Stomach (tissue), 9 donors: Measurements from ENCODE around the gene KCNAB2. TPM values are rescaled to one million over a fixed set of nuclear protein-coding genes. Genes with fewer than 3 reads are reported as not detected.

Source experiments
- DNase-seq, 2 donors: peaks; one replicate each; pipeline versions ENCODE4 v3.0.0 to v3.0.0-alpha.2; 2013 to 2019
- H3K27ac ChIP-seq, 5 donors: fragments of 200-600 bp in 4 of 5; sonication (generic) in 4 of 5; one replicate each; pipeline ENCODE4 v1.5.1; 2013 to 2019; ENCODE audit warnings: mild to moderate bottlenecking in 1 of 5, moderate library complexity in 1 of 5
- H3K27me3 ChIP-seq, 3 donors: fragments of 200-600 bp; sonication (generic); one replicate each; pipeline ENCODE4 v1.5.1; 2017 to 2019; ENCODE audit warnings: mixed run types in 1 of 3
- H3K36me3 ChIP-seq, 4 donors: fragments of 200-600 bp; sonication (generic); 1 replicate in 3 of 4; 2 replicates in 1 of 4; pipeline ENCODE4 v1.5.1; 2016 to 2019
- H3K4me1 ChIP-seq, 4 donors: fragments of 200-600 bp; sonication (generic); one replicate each; pipeline ENCODE4 v1.5.1; 2016 to 2019
- H3K4me3 ChIP-seq, 4 donors: fragments of 200-600 bp; sonication (generic) in 3 of 4; one replicate each; pipeline ENCODE4 v1.5.1; 2016 to 2019; ENCODE audit warnings: mild to moderate bottlenecking in 1 of 4
- H3K9me3 ChIP-seq, 4 donors: fragments of 200-600 bp; sonication (generic); one replicate each; pipeline ENCODE4 v1.5.1; 2016 to 2019
- CTCF ChIP-seq, 7 experiments: fragments of 450-650 bp in 4 of 7; fragments of 200-600 bp in 3 of 7; sonication (generic) in 3 of 7; IDR thresholded peaks; one replicate each; pipeline ENCODE4 v1.5.1; 2016 to 2019; ENCODE audit warnings: antibody characterized with exemption in 7 of 7, control low read depth in 2 of 7, mild to moderate bottlenecking in 1 of 7
- EP300 ChIP-seq: sonication (generic); formaldehyde crosslinking; IDR thresholded peaks from one replicate; pipeline ENCODE4 v1.6.1; 2017; ENCODE audit warnings: antibody characterized with exemption
- POLR2A ChIP-seq, 4 donors: fragments of 450-650 bp; IDR thresholded peaks; one replicate each; pipeline ENCODE4 v1.6.1; 2016; ENCODE audit warnings: antibody characterized with exemption in 4 of 4, control low read depth in 2 of 4, mild to moderate bottlenecking in 1 of 4, moderate library complexity in 1 of 4
- POLR2AphosphoS5 ChIP-seq, 3 donors: sonication (generic); formaldehyde crosslinking; IDR thresholded peaks; one replicate each; pipeline ENCODE4 v1.6.1; 2016; ENCODE audit warnings: antibody characterized with exemption in 3 of 3
- WGBS, 5 donors: extraction: QIAGEN DNeasy Blood & Tissue Kit in 3 of 5; methylation state at CpG; one replicate each; pipeline versions ENCODE4 v1.1.5 to v1.1.7; 2013 to 2018; 5-methylcytosine and 5-hydroxymethylcytosine counted together
- intact Hi-C: fragments of 100-400 bp; cut with DNase I; formaldehyde crosslinking; loops from one replicate; pipeline ENCODE4 v1.15.1; 2023; ENCODE audit warnings: low total_unique reads
- polyA plus RNA-seq, 3 donors: library from polyadenylated mRNA; stranded (reverse); fragments of 200-250 nt; gene quantifications; one replicate each; pipeline ENCODE4 v1.2.3, GENCODE V29; 2013
- total RNA-seq, 5 donors: library from RNA; depleted of rRNA; stranded (reverse); fragments of >200 nt; gene quantifications; one replicate each; pipeline versions ENCODE4 v1.1.0 to v1.2.3, GENCODE V29; 2014 to 2016
- donor health status: healthy with polysubstance abuse.
- donor health status: Bipolar disorder and iron deficiency.
- donor health status: healthy.

Gene KCNAB2
- total and polyA plus RNA-seq, 8 donors: 0.29 to 39.1 (median 3.3) TPM

- Histone ChIP-seq H3K4me1 (no peaks in the 10 kb centered on the region), H3K36me3 (peaks cover 0 to 4% (median 0%) of the 10 kb centered on the region in 4 donors), H3K27ac (no peak overlapping the region), H3K4me3 (no peak overlapping the region), H3K27me3 (peaks cover 0 to 21% (median 0%) of the 10 kb centered on the region in 3 donors), H3K9me3 (no peaks in the 10 kb centered on the region)
- DNase-seq: no peak
- TF ChIP-seq POLR2AphosphoS5 (IDR thresholded peaks at IDR 0.05): no peak
- no peak for TF ChIP-seq CTCF (IDR thresholded peaks at IDR 0.05)
- TF ChIP-seq POLR2A (IDR thresholded peaks at IDR 0.05): no peak
- TF ChIP-seq EP300: no peak
- intact Hi-C loops: no loop called here
- 80 to 89% (median 87%) methylated on average over 16 to 17 of the region's 17 CpGs for WGBS, 5 donors
These were observed 45.0 kb upstream of the KCNAB2 start for GRCh38 chr1:6000444-6001288.

GRCh38 chr1:6001992-6002576, 43.6 kb upstream of the KCNAB2 start:
- no peaks in the 10 kb centered on the region for H3K4me1 ChIP-seq
- intact Hi-C loops: no loop called here
- no peak overlapping the region for H3K4me3 ChIP-seq
- H3K36me3 ChIP-seq: peaks cover 0 to 2% (median 0%) of the 10 kb centered on the region in 4 donors
- peaks cover 0 to 26% (median 0%) of the 10 kb centered on the region in 3 donors for H3K27me3 ChIP-seq
- TF ChIP-seq CTCF (IDR thresholded peaks at IDR 0.05): no peak
- TF ChIP-seq EP300: no peak
- TF ChIP-seq POLR2A (IDR thresholded peaks at IDR 0.05): no peak
- TF ChIP-seq POLR2AphosphoS5 (IDR thresholded peaks at IDR 0.05): no peak
- WGBS, 5 donors: 42 to 59% (median 43%) methylated on average over 10 to 13 of the region's 13 CpGs
- H3K27ac ChIP-seq: no peak overlapping the region
- no peaks in the 10 kb centered on the region for H3K9me3 ChIP-seq
- DNase-seq: peak; percentile 40 to 56

GRCh38 chr1:6002714-6003501, 42.8 kb upstream of the KCNAB2 start:
- TF ChIP-seq POLR2A (IDR thresholded peaks at IDR 0.05) (no peak), CTCF (IDR thresholded peaks at IDR 0.05) (no peak), EP300 (no peak), POLR2AphosphoS5 (IDR thresholded peaks at IDR 0.05) (no peak)
- intact Hi-C loops: no loop called here
- WGBS, 5 donors: 53 to 82% (median 60%) methylated on average over 18 to 33 of the region's 33 CpGs

More at GRCh38 chr1:6002714-6003501, 42.8 kb upstream of the KCNAB2 start:
- no peaks in the 10 kb centered on the region for H3K9me3 ChIP-seq
- H3K4me1 ChIP-seq: no peaks in the 10 kb centered on the region
- H3K27me3 ChIP-seq: peaks cover 0 to 33% (median 0%) of the 10 kb centered on the region in 3 donors
- no peaks in the 10 kb centered on the region for H3K36me3 ChIP-seq
- no peak overlapping the region for H3K27ac ChIP-seq
- H3K4me3 ChIP-seq: no peak overlapping the region
- no peak for DNase-seq
